SIG-M5 treated with dmso at 0.1 percent for 504 hours (cell line): ENCODE results near the gene PTGDR.

ENCODE experiments used
- DNase-seq: peaks from one replicate; lab custom pipeline; 2025; ENCODE audit not compliant: unreplicated experiment; lab: John Stamatoyannopoulos, UW

The PTGDR gene

GRCh38 chr14:52267501-52268278 is at the start of gene PTGDR:
Gene PTGDR (plus strand): TSS chr14:52267698. CDS start chr14:52267815, 117 bp downstream.
- DNase-seq: no peak

DNA sequence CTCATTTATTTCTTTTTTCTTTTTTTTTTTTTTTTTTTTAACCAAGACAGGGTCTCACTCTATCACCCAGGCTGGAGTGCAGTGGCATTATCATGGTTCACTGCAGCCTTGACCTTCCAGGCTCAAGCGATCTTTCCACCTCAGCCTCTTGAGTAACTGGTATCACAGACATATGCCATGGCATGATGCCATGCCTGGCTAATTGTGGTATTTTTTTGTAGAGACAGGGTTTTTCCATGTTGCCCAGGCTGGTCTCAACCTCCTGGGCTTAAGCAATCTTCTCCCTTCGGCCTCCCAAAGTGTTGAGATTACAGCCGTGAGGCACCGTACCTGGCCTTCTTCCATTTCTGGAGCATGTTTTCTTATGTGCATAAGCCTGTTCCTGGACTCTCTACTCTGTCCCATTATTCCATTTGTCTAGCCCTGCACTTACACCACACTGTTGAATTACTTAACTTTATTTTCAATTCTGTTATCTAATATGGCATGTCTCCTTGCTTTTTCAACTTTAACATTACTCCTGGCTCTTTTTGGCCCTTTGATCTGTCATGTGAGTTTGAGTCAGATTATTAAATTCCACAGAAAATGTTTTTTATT is 47.9 kb upstream of the PTGDR start:
- no peak for DNase-seq

DNA sequence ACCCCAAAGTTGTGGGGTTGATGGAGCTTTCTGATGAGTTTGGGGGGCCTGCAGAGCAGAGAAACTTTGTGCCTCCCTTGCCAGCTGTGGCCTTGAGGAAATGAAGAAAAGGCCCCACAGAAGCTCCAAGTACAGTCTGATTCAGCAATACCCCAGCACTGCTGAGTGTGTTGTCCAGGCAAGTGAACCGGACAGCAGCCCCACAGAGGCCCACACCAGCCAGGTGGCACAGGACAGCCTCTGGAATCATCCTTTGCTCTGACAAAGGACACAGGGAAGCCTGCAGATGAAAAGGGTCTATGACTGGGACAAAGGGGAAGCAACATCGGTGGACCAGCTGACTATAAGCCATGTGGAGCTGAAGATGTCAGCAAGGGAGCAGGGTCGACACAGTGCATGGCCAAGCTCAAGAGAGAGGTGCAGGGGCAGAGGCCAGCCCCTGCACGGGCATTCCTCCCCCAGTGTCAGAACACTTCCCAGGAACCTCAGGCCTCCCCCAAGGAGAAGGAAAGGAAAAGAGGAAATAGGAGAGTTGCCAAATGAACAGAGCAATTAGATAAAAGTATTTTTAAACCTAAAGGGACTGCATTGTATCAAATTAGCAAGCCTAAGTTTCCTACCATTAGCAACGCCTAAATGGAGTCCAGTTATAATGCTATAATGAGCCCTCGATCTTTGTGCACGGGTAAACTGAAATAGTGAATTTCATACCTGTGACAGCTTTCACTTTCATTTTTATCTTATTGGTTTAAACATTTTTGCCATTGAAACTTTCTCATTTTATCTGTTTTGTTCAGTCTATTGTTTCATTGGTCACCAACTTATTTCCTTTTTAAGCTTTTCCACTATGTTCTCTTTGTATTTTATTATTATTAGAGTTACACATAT is 46.3 kb upstream of the PTGDR start:
- no peak for DNase-seq

GRCh38 chr14:52222901-52223300 is 44.6 kb upstream of the PTGDR start:
- no peak for DNase-seq

DNA sequence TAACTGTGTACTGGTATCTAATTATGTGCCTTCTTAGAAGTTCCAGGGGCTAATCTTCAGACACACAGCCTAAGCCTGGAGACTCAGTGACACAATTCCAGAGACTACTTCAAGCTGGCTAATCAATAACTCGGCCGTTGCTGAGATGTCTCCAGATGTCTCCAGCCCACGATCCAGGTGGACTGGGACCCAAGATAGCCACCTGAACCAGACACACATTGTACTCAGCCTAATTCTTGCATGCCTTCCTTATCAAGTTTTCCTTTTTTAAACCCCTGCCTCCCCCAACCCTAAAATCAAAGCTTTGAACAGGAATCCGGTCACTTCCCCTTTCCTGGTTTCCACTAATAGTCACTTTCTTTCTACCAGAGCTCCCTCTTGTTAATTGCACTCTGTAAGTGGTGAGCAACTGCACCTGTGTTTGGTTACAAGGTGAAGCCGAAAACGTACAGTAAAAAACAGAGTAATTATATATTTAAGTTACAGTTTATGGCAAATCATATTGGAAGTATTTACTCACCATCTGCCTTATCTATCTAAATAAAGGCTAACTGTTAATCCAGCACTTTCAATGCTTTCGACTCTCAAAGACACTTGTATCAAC is 39.8 kb upstream of the PTGDR start:
- no peak for DNase-seq

DNA sequence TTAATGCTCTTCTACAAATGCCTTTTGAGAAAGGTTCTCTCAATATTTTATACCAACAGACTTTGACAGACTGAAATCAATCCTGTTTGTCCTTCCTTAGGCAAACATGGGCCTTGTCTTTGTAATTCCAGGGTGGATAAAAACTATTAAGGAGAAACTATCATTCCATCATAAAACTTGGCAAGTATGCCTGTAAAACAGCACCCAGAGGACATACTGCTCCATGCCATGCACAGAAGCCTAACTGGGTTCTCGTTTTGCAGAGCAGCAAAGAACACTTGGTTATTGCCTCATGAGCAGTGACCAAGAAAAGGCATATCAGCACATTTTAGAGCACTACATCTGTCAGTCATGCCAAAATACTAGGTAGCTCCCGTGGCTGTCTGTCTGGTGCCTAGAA is 33.8 kb upstream of the PTGDR start:
- no peak for DNase-seq

- DNase-seq: no peak
These were observed 32.1 kb upstream of the PTGDR start for GRCh38 chr14:52235434-52235833.

- DNase-seq: no peak
These were observed 31.5 kb upstream of the PTGDR start for GRCh38 chr14:52235866-52236510.

GRCh38 chr14:52238682-52239081 is 28.8 kb upstream of the PTGDR start:
- no peak for DNase-seq

- no peak for DNase-seq
These were observed 26.9 kb upstream of the PTGDR start for GRCh38 chr14:52240623-52241022.

DNA sequence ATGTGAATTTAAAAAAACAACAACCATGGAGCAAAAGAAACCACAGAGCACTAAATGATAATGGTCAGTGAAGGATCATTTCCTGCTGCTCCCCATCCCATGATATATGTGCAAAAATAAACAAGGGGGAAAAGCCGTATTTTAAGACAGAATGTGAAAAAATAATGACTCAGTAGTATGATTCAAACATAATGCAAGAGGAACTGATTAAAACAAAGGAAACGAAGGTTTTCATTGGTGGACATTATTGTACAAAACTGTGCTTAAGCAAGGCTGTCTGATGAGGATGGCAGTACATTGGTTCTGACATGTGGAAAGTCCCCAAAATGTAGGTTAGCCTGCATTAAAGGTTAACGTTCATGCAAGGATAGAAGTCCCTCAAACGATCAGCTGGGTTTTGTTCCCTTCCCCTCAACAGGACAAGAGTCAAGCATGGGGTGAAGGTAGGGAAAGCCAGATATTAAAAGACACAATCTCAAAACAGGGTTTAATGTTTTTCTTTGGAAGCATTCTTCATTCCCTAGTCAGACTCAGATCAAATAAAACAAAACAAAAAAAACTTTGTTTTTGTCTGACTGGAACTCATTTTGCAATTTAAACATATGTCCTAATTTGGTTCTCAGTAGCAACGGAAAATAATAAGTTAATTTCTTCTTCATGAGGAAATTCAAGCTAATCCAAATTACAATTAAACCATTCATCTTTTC is 26.3 kb upstream of the PTGDR start:
- DNase-seq: no peak

DNA sequence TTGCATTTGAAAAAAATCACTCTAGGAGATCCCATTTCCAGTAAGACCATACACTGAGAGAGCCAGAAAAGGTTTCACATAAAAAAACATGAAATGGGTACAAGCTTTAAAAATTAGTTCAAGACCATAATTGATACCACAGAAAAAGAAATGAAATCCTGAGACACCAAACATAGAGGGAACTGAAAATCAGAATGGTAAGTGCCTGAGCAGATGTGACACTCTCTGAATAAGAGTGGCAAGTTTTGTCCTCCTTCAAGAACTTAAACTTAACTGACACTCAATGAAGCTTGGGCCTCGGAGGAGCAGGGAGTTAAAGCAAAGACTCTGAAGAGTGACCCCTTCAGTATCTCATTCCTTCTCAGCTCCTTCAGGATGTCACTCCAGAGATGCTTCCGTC is 23.2 kb upstream of the PTGDR start:
- DNase-seq: no peak

DNA sequence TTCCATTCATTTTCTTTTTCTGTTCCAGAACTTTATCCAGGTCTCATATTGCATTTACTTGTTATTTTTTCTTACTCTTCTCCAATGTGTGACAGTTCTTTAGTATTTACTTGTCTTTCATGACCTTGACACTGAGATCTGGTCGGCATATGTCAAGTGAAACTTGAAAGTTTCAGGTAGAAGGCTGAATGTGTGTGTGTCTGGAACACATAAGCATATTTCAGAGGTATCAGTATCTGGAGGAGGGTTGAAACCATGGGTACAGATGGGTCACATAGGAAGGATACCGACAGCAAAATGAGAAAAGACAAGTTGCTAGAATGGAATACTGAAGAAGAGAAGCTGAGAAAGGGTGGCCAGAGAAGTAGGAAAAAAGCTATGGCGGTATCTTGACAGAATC is 22.5 kb upstream of the PTGDR start:
- no peak for DNase-seq

DNA sequence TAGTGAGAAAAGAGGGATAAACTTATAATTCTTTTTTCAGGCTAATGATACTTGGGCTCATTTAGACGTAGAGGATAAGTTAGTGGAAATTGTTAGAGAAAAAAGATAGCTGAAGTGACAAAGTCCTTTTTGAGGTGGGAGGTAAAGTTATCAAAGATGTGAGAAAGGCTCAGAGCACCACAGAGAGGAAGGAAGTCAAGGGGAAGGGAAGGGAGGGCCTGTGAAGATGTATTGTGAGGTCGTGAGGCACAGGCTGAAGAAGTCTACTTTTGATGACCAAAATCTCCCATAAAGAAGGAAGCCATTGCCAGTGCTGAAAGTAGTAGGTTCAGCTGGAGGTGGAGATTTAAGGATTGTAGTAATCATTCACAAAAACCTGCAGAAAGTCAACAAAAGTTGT is 19.4 kb upstream of the PTGDR start:
- DNase-seq: no peak

GRCh38 chr14:52251724-52252123 is 15.8 kb upstream of the PTGDR start:
- DNase-seq: no peak

DNA sequence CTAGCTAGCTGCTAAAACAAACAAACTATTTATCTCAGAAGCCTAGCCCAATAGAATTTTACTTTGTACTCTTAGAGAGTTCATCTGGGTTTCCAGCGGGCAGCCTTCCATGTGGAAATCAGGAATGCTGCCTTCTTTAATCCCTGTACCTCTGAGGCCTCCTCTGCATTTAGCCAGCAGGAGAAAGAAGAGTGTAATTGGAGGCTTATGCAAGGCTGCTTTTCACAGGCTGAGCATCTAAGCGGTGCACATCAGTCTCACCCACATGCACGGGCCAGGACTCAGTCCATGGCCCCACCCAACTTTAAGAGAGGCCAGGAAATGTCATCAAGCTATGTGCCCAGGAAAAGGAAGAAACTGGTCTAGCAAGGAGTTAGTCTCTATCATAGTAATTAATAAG is 14.0 kb upstream of the PTGDR start:
- no peak for DNase-seq

GRCh38 chr14:52254086-52254485 is 13.4 kb upstream of the PTGDR start:
- DNase-seq: no peak

- no peak for DNase-seq
These were observed 8.7 kb upstream of the PTGDR start for GRCh38 chr14:52258783-52259182.

DNA sequence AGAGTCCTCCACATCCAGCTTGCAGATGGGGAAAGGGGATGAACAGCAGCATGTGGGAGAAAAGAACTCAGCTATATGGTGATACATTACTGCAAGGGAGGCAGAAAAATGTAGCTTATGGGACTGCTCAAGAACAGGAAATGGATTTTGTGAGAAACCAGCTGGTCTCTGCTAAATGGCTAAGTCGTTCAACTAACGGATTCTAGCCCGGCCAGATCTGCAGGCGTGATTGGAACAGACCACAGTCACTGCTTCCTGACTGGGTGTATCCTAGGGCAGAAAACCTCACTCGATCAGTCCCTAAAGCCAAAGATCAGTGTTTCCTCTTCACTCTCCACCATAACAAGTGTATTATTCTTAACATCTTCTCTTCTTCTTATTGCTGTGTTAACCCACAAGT is 8.1 kb upstream of the PTGDR start:
- DNase-seq: no peak

- no peak for DNase-seq
These were observed 4.9 kb upstream of the PTGDR start for GRCh38 chr14:52262600-52262999.
